Endothelial cell of umbilical vein (primary cell): ENCODE measurements around the gene STX11. TPM values are rescaled to one million over a fixed set of nuclear protein-coding genes. Genes with fewer than 3 reads are reported as not detected.

ENCODE experiments used
- BruUV-seq: library from RNA; stranded (reverse); fragments of 400-500 nt; replicated peaks from 2 replicates; lab custom pipeline; 2021; lab: Mats Ljungman, UMichigan
- CTCF ChIA-PET: fragments of 300-600, 350-600 bp; sonication (Branson Sonifier 250); formaldehyde crosslinking; loops from one replicate; lab custom pipeline; 2021; ENCODE audit warnings: antibody characterized with exemption, inconsistent platforms; lab: Charles Lee
- POLR2A ChIA-PET: fragments of 300-600, 350-600 bp; sonication (Branson Sonifier 250); formaldehyde crosslinking; loops from one replicate; lab custom pipeline; 2021; ENCODE audit warnings: antibody characterized with exemption, inconsistent platforms; lab: Charles Lee
- DNase-seq: peaks from one replicate; pipeline ENCODE4 v3.0.0-alpha.2; 2011; ENCODE audit warnings: low read depth, low spot score
- FAIRE-seq: peaks from 2 replicates; lab custom pipeline; 2011; peaks lifted over from hg19 to GRCh38; lab: Jason Lieb, UNC
- H2AFZ ChIP-seq: 2 replicates; pipeline ENCODE4 v1.6.0; 2012; ENCODE audit warnings: low read depth, low read length, control low read depth, inconsistent platforms
- H3K27ac ChIP-seq: 2 replicates; pipeline ENCODE4 v1.5.1; 2011; ENCODE audit warnings: low read depth, mild to moderate bottlenecking, control low read depth, low read length, moderate library complexity; ENCODE audit not compliant: insufficient read depth
- H3K27me3 ChIP-seq, 2 experiments: 2 replicates each; pipeline versions ENCODE4 v1.6.0 to v1.6.1; 2011; ENCODE audit warnings: low read length in 2 of 2, mixed read lengths in 1 of 2; ENCODE audit not compliant: control insufficient read depth in 2 of 2, insufficient read depth in 2 of 2
- H3K36me3 ChIP-seq, 2 experiments: 2 replicates in 1 of 2; 3 replicates in 1 of 2; pipeline ENCODE4 v1.5.1; 2011; ENCODE audit warnings: low read length in 2 of 2, mild to moderate bottlenecking in 1 of 2, moderate library complexity in 1 of 2; ENCODE audit not compliant: control insufficient read depth in 2 of 2, insufficient read depth in 2 of 2; ENCODE audit errors: extremely low read depth in 1 of 2
- H3K4me1 ChIP-seq: 3 replicates; pipeline ENCODE4 v1.5.1; 2011; ENCODE audit warnings: mild to moderate bottlenecking, low read length; ENCODE audit not compliant: control insufficient read depth, insufficient read depth; ENCODE audit errors: extremely low read depth
- H3K4me2 ChIP-seq: 2 replicates; pipeline ENCODE4 v1.6.1; 2011; ENCODE audit warnings: low read length, control low read depth, mixed read lengths; ENCODE audit not compliant: insufficient read depth
- H3K4me3 ChIP-seq, 3 experiments: fragments of 200-600 bp in 1 of 3; sonication (generic), shearing (Covaris generic) in 1 of 3; replicated peaks in 1 of 3; 2 replicates each; pipeline ENCODE4 v1.5.1; 2011 to 2016; ENCODE audit warnings: control low read depth in 3 of 3, low read length in 3 of 3, mild to moderate bottlenecking in 2 of 3, inconsistent platforms in 1 of 3, low read depth in 1 of 3, moderate library complexity in 1 of 3; ENCODE audit not compliant: insufficient read depth in 1 of 3
- H3K79me2 ChIP-seq: 2 replicates; pipeline ENCODE4 v1.6.0; 2012; ENCODE audit warnings: low read length, inconsistent platforms; ENCODE audit not compliant: control insufficient read depth, insufficient read depth
- H3K9ac ChIP-seq: replicated peaks from 2 replicates; pipeline ENCODE3; 2011; ENCODE audit warnings: low read length, control low read depth; ENCODE audit not compliant: insufficient read depth; ENCODE audit errors: extremely low read depth
- H3K9me1 ChIP-seq: replicated peaks from 3 replicates; pipeline ENCODE4 v1.6.0; 2011; ENCODE audit warnings: mild to moderate bottlenecking, low read length; ENCODE audit not compliant: control insufficient read depth, insufficient read depth; ENCODE audit errors: extremely low read depth
- H3K9me3 ChIP-seq: replicated peaks from 2 replicates; pipeline ENCODE4 v1.5.1; 2012; ENCODE audit warnings: low read length, inconsistent platforms; ENCODE audit not compliant: control insufficient read depth, insufficient read depth
- H4K20me1 ChIP-seq: replicated peaks from 2 replicates; pipeline ENCODE3; 2011; ENCODE audit warnings: mild to moderate bottlenecking, low read length; ENCODE audit not compliant: control insufficient read depth, insufficient read depth; ENCODE audit errors: extremely low read depth
- CTCF ChIP-seq, 2 donors: IDR thresholded peaks; 1 replicate in 1 of 2; 2 replicates in 1 of 2; pipeline ENCODE4 v1.5.1; 2011; ENCODE audit warnings: low read length in 2 of 2, mild to moderate bottlenecking in 2 of 2, moderate library complexity in 2 of 2, control low read depth in 1 of 2, inconsistent platforms in 1 of 2, low read depth in 1 of 2; ENCODE audit not compliant: insufficient read depth in 1 of 2; ENCODE audit errors: extremely low read depth in 1 of 2
- EZH2 ChIP-seq: IDR thresholded peaks from 2 replicates; pipeline ENCODE4 v1.6.1; 2012; ENCODE audit warnings: borderline replicate concordance, low read depth, mild to moderate bottlenecking, moderate library complexity, low read length, inconsistent platforms; ENCODE audit not compliant: severe bottlenecking
- FOS ChIP-seq: IDR thresholded peaks from 2 replicates; pipeline ENCODE4 v1.6.1; 2011; ENCODE audit warnings: mild to moderate bottlenecking, low read length, moderate library complexity, borderline replicate concordance; ENCODE audit not compliant: insufficient read depth
- GATA2 ChIP-seq: IDR thresholded peaks from 2 replicates; pipeline ENCODE4 v1.7.0; 2011; ENCODE audit warnings: low read depth, mild to moderate bottlenecking, moderate library complexity, mixed read lengths, low read length; ENCODE audit not compliant: insufficient read length, insufficient read depth
- JUN ChIP-seq: IDR thresholded peaks from 2 replicates; pipeline ENCODE4 v1.6.1; 2011; ENCODE audit warnings: borderline replicate concordance, low read depth; ENCODE audit not compliant: insufficient read length, insufficient read depth
- MAX ChIP-seq: IDR thresholded peaks from 2 replicates; pipeline ENCODE4 v1.6.1; 2011; ENCODE audit not compliant: insufficient read depth, insufficient read length
- MYC ChIP-seq: IDR thresholded peaks from one replicate; pipeline ENCODE4 v1.6.1; 2011; ENCODE audit warnings: mild to moderate bottlenecking, low read depth, low read length
- POLR2A ChIP-seq: IDR thresholded peaks from 2 replicates; pipeline ENCODE4 v1.6.1; 2012; ENCODE audit warnings: low read depth, mild to moderate bottlenecking, control low read depth, low read length
- POLR2AphosphoS5 ChIP-seq: IDR thresholded peaks from 2 replicates; pipeline ENCODE4 v1.6.1; 2012; ENCODE audit warnings: low read depth, mild to moderate bottlenecking, control low read depth, low read length, moderate library complexity; ENCODE audit not compliant: insufficient read depth
- dilution Hi-C: fragments of 300-500 bp; cut with MboI; formaldehyde crosslinking; loops from one replicate; pipeline ENCODE4 v1.15.0; 2019; ENCODE audit warnings: low sequenced_read_pairs; ENCODE audit not compliant: extremely low pct_ligation_motif_present
- intact Hi-C: fragments of 100-400 bp; cut with micrococcal nuclease; formaldehyde crosslinking; loops from one replicate; pipeline ENCODE4 v1.10.0; 2022
- polyA plus RNA-seq, 4 experiments: library from polyadenylated mRNA; depleted of rRNA in 3 of 4; stranded (reverse) in 3 of 4; unstranded in 1 of 4; fragments of >200 nt; gene quantifications; 2 replicates each; pipeline versions ENCODE4 v1.2.1 to v1.2.3, GENCODE V29; 2011 to 2012; ENCODE audit warnings: missing spikeins in 1 of 4
- total RNA-seq: library from RNA; stranded (reverse); gene quantifications from 2 replicates; pipeline ENCODE4 v1.2.3, GENCODE V29; 2021

The STX11 gene
- total and polyA plus RNA-seq, 2 donors (not counting 3 experiments of a cell fraction or from before 2014, with no cell fraction given), result 4.7 to 8.9 TPM

GRCh38 chr6:144190593-144190992, 40.3 kb downstream of the STX11 start:
- dilution Hi-C loops, result no loop called here
- H3K79me2 ChIP-seq, result no peaks in the 10 kb centered on the region
- no TSS peak for BruUV-seq
- ChIA-PET CTCF (interaction anchor here (1.2 to 2.5 kb wide), 5 partner anchors 19 to 86 kb away, joined by 3 to 15 read pairs (median 5); no protein-coding TSS in a partner anchor), POLR2A (no interaction called here)
- DNase-seq (peak; percentile 95), FAIRE-seq (peak; percentile 95)
- H3K4me1 ChIP-seq, result peaks cover 14% of the 10 kb centered on the region
- no peaks in the 10 kb centered on the region for H4K20me1 ChIP-seq
- H3K27me3 ChIP-seq, result no peaks in the 10 kb centered on the region
- no peak overlapping the region for H3K4me2 ChIP-seq
- H3K9me1 ChIP-seq, result no peaks in the 10 kb centered on the region
- intact Hi-C loops, result loop anchor here (1.0 kb wide), 6 partner anchors 26 to 85 kb away; no protein-coding TSS in a partner anchor
- no peak overlapping the region for H2AFZ ChIP-seq
- H3K36me3 ChIP-seq, result peaks cover 4% of the 10 kb centered on the region in 2 experiments
- H3K27ac ChIP-seq, result no peak overlapping the region
- H3K9me3 ChIP-seq, result no peaks in the 10 kb centered on the region
- H3K9ac ChIP-seq, result no peak overlapping the region
- TF ChIP-seq CTCF (IDR thresholded peaks at IDR 0.05; ENCODE audit: extremely low read depth in 1 of 2, insufficient read depth in 1 of 2, low read depth in 1 of 2, low read length in 2 of 2) (peak in 1 of 2 donors; percentile 5), MAX (no peak), MYC (no peak), EZH2 (no peak), FOS (peak; percentile 97), POLR2AphosphoS5 (peak; percentile 98), GATA2 (no peak), JUN (peak; percentile 92), POLR2A (peak; percentile 57)
- H3K4me3 ChIP-seq, result no peak overlapping the region
